Stimulated activated CD4-positive, alpha-beta T cell treated with anti-CD3 and anti-CD28 coated beads, TNF-alpha, amount 100 ng/mL, for 4 hours (primary cell): ENCODE measurements around the gene GSG1L.
A peak's percentile ranks its signal among the peaks of the same experiment; 100 is the strongest.
"Not testable (repeated sequence)": the region's sequence is repeated elsewhere in the genome, so short reads cannot be mapped to it uniquely, and the experiment has no call there.

Experiments
- DNase-seq, 3 experiments: peaks; one replicate each; pipeline ENCODE4 v3.0.0-alpha.2; 2020; ENCODE audit warnings: low read depth in 3 of 3

The GSG1L gene

GRCh38 chr16:27756206-27756970 lies 307.1 kb downstream of the GSG1L start:
- DNase-seq, result no peak

- DNase-seq, result no peak
Observed at GRCh38 chr16:27754788-27755690, 308.5 kb downstream of the GSG1L start.

- DNase-seq, result no peak
Observed at GRCh38 chr16:27753563-27753962, 310.0 kb downstream of the GSG1L start.

- DNase-seq, result no peak
Observed at GRCh38 chr16:27752241-27752640, 311.3 kb downstream of the GSG1L start.

GRCh38 chr16:27751676-27752075 lies 311.8 kb downstream of the GSG1L start:
- DNase-seq, result no peak

- DNase-seq, result no peak
Observed at GRCh38 chr16:27751233-27751632, 312.3 kb downstream of the GSG1L start.

- no peak for DNase-seq
Observed at GRCh38 chr16:27749946-27750345, 313.6 kb downstream of the GSG1L start.

GRCh38 chr16:27749547-27749875 lies 314.0 kb downstream of the GSG1L start:
- no peak for DNase-seq

- DNase-seq, result peak in 1 of 3 experiments; percentile 3
Observed at GRCh38 chr16:27748868-27749546, 314.5 kb downstream of the GSG1L start.

- DNase-seq, result no peak
Observed at GRCh38 chr16:27747946-27748345, 315.6 kb downstream of the GSG1L start.

GRCh38 chr16:27746076-27746855 lies 317.2 kb downstream of the GSG1L start:
- no peak for DNase-seq

GRCh38 chr16:27745348-27745747 lies 318.2 kb downstream of the GSG1L start:
- DNase-seq, result no peak

- DNase-seq, result no peak
Observed at GRCh38 chr16:27743963-27744362, 319.6 kb downstream of the GSG1L start.

GRCh38 chr16:27743001-27743400 lies 320.5 kb downstream of the GSG1L start:
- not testable (repeated sequence) for DNase-seq

GRCh38 chr16:27742333-27742732 lies 321.2 kb downstream of the GSG1L start:
- DNase-seq, result no peak

GRCh38 chr16:27740496-27741201 lies 322.9 kb downstream of the GSG1L start:
- DNase-seq, result no peak

- DNase-seq, result no peak
Observed at GRCh38 chr16:27739606-27740357, 323.7 kb downstream of the GSG1L start.

- no peak for DNase-seq
Observed at GRCh38 chr16:27738596-27738995, 324.9 kb downstream of the GSG1L start.
